Lung (tissue), 12 donors: Measurements from ENCODE around the gene VWA5B1. TPM values are rescaled to one million over a fixed set of nuclear protein-coding genes. Genes with fewer than 3 reads are reported as not detected.

Experiments
- ATAC-seq: fragments of 200-7000 bp; cut with Tn5 transposase; one replicate; pipeline ENCODE4 v1.9.1; 2020; ENCODE audit warnings: moderate number of reproducible peaks; ENCODE audit not compliant: insufficient read depth, low FRiP score
- DNase-seq, 3 donors: peaks; one replicate each; pipeline ENCODE4 v3.0.0-alpha.2; 2013 to 2017
- H3K27ac ChIP-seq, 2 donors: one replicate each; pipeline ENCODE4 v1.5.1; 2013; ENCODE audit warnings: mild to moderate bottlenecking in 2 of 2, moderate library complexity in 2 of 2, control low read depth in 1 of 2, inconsistent platforms in 1 of 2, low read depth in 1 of 2, low read length in 1 of 2
- H3K27me3 ChIP-seq, 3 donors: one replicate each; pipeline ENCODE4 v1.5.1; 2013; ENCODE audit warnings: low read length in 2 of 3; ENCODE audit not compliant: control insufficient read depth in 3 of 3, insufficient read depth in 3 of 3
- H3K36me3 ChIP-seq, 4 donors: one replicate each; pipeline ENCODE4 v1.5.1; 2013; ENCODE audit warnings: low read length in 4 of 4, mild to moderate bottlenecking in 1 of 4, moderate library complexity in 1 of 4; ENCODE audit not compliant: control insufficient read depth in 4 of 4, insufficient read depth in 4 of 4
- H3K4me1 ChIP-seq, 5 donors: one replicate each; pipeline ENCODE4 v1.5.1; 2013; ENCODE audit warnings: low read length in 5 of 5, mild to moderate bottlenecking in 2 of 5, moderate library complexity in 1 of 5; ENCODE audit not compliant: control insufficient read depth in 5 of 5, insufficient read depth in 5 of 5
- H3K4me3 ChIP-seq: one replicate; pipeline ENCODE4 v1.5.1; 2013; ENCODE audit warnings: mild to moderate bottlenecking, control low read depth, moderate library complexity
- H3K9ac ChIP-seq, 2 donors: one replicate each; pipeline ENCODE4 v1.5.1; 2013; ENCODE audit warnings: low read length in 2 of 2, control low read depth in 1 of 2; ENCODE audit not compliant: insufficient read depth in 1 of 2
- H3K9me3 ChIP-seq, 4 donors: one replicate each; pipeline ENCODE4 v1.5.1; 2013; ENCODE audit warnings: low read length in 3 of 4, mild to moderate bottlenecking in 1 of 4, moderate library complexity in 1 of 4; ENCODE audit not compliant: control insufficient read depth in 4 of 4, insufficient read depth in 3 of 4
- CTCF ChIP-seq: IDR thresholded peaks from 2 replicates; pipeline ENCODE4 v1.5.1; 2012; ENCODE audit warnings: mild to moderate bottlenecking; ENCODE audit errors: control extremely low read depth, extremely low read depth
- WGBS, 2 donors: extraction: QIAGEN DNeasy Blood & Tissue Kit; methylation state at CpG; one replicate each; pipeline ENCODE4 v1.1.7; 2013; 5-methylcytosine and 5-hydroxymethylcytosine counted together
- polyA plus RNA-seq, 2 donors: library from polyadenylated mRNA; stranded (reverse); fragments of 200-250 nt; gene quantifications; one replicate each; pipeline ENCODE4 v1.2.1, GENCODE V29; 2013
- total RNA-seq, 2 donors: library from RNA; depleted of rRNA in 1 of 2; stranded (reverse); fragments of >200 nt in 1 of 2; gene quantifications; one replicate each; pipeline ENCODE4 v1.2.1, GENCODE V29; 2014 to 2021
- donor health status: control.
- donor health status: control.
- donor health status: Bipolar disorder and iron deficiency.
- donor health status: healthy.
- donor health status: DM: yes; HTN: yes; CAD: no.

VWA5B1 gene
- total and polyA plus RNA-seq, 4 donors: 0.02 to 0.40 (median 0.26) TPM

GRCh38 chr1:20322081-20322824, 31.6 kb downstream of the VWA5B1 start:
- ATAC-seq (no peak), DNase-seq (peak in 2 of 3 donors; percentile 45 to 67)

GRCh38 chr1:20322825-20323612, 32.3 kb downstream of the VWA5B1 start:
- Histone ChIP-seq H3K27ac (peak overlapping the region in 1 of 2 donors; percentile 42), H3K27me3 (peaks cover 0 to 9% (median 3%) of the 10 kb centered on the region in 3 donors), H3K4me3 (no peak overlapping the region), H3K36me3 (no peaks in the 10 kb centered on the region), H3K9me3 (no peaks in the 10 kb centered on the region), H3K9ac (no peak overlapping the region), H3K4me1 (peaks cover 0 to 85% (median 3%) of the 10 kb centered on the region in 5 donors)
- peak in 1 of 3 donors; percentile 67 for DNase-seq
- ATAC-seq: peak; percentile 27
- WGBS, 2 donors: 79 to 80% methylated on average over 23 of the region's 23 CpGs
- TF ChIP-seq CTCF: no peak

More at GRCh38 chr1:20322081-20322824, 31.6 kb downstream of the VWA5B1 start:
- H3K4me3 ChIP-seq: no peak overlapping the region
- no peak overlapping the region for H3K9ac ChIP-seq
- no peaks in the 10 kb centered on the region for H3K9me3 ChIP-seq
- no peaks in the 10 kb centered on the region for H3K36me3 ChIP-seq
- H3K27me3 ChIP-seq: peaks cover 0 to 8% (median 2%) of the 10 kb centered on the region in 3 donors
- peaks cover 0 to 78% (median 0%) of the 10 kb centered on the region in 5 donors for H3K4me1 ChIP-seq
- peak overlapping the region in 1 of 2 donors; percentile 42 for H3K27ac ChIP-seq
- 38 to 51% methylated on average over 11 of the region's 11 CpGs for WGBS, 2 donors
- TF ChIP-seq CTCF: no peak

- Histone ChIP-seq H3K9me3 (no peaks in the 10 kb centered on the region), H3K36me3 (no peaks in the 10 kb centered on the region), H3K4me3 (no peak overlapping the region), H3K4me1 (peaks cover 0 to 91% (median 3%) of the 10 kb centered on the region in 5 donors), H3K9ac (no peak overlapping the region), H3K27me3 (peaks cover 0 to 10% (median 3%) of the 10 kb centered on the region in 3 donors), H3K27ac (peak overlapping the region in 1 of 2 donors; percentile 9)
- no peak for DNase-seq
- WGBS, 2 donors: 86 to 87% methylated on average over 3 of the region's 3 CpGs
- ATAC-seq: no peak
- no peak for TF ChIP-seq CTCF
Measured at GRCh38 chr1:20323613-20323920, 32.9 kb downstream of the VWA5B1 start.
